ENCODE results near the gene TBC1D22A.

DNA sequence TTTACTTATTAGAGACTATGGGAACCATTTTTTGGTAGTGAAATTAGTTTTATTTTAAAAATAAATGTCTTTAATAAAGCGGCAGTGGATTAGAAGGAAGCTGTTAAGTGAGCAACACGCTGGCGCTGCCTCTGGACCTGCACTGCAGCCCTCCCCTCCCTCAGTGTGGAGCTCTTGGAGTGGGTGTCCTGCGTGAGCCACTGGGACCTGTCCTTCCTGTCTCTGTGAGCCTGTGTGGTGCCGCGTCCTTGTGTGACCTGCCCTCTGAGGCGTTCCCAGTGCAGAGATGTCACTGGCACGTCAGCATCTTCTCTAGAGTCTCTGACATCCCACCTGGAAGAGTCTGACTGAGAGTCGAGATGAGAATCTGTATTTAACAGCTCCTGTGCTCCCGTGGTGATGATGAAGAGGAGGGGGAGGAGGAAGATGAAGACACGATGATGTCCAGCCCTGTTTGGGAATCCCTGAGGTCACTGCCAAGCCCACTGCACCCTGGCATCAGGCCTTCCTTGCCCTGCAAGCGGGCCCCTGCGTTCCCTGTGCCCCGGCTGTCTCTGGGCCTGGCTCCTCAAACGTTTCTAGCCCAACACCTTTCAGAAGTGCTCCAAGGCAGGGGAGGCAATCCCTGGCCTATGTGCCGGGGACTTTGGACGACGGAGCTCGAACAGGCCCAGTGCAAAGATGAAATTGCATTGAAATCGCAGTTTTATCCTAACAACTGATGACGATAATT is 271.8 kb downstream of the TBC1D22A start:
- TF ChIP-seq EZH2phosphoT487 (IDR thresholded peaks at IDR 0.05; ENCODE audit: low read depth): no peak
- TF ChIP-seq, protein P1, sequence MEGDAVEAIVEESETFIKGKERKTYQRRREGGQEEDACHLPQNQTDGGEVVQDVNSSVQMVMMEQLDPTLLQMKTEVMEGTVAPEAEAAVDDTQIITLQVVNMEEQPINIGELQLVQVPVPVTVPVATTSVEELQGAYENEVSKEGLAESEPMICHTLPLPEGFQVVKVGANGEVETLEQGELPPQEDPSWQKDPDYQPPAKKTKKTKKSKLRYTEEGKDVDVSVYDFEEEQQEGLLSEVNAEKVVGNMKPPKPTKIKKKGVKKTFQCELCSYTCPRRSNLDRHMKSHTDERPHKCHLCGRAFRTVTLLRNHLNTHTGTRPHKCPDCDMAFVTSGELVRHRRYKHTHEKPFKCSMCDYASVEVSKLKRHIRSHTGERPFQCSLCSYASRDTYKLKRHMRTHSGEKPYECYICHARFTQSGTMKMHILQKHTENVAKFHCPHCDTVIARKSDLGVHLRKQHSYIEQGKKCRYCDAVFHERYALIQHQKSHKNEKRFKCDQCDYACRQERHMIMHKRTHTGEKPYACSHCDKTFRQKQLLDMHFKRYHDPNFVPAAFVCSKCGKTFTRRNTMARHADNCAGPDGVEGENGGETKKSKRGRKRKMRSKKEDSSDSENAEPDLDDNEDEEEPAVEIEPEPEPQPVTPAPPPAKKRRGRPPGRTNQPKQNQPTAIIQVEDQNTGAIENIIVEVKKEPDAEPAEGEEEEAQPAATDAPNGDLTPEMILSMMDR (IDR thresholded peaks at IDR 0.05; ENCODE audit: low read depth, low read length): no peak

Data from OCI-LY3 (cell line).